Measurements from ENCODE around the gene RPL38.

The RPL38 gene

GRCh38 chr17:74245145-74245831 lies 41.8 kb downstream of the RPL38 start:
- H3K27me3 ChIP-seq (ENCODE audit: insufficient read depth, poor library complexity, severe bottlenecking): no peaks in the 10 kb centered on the region
- no peak overlapping the region for H3K27ac ChIP-seq (replicated peaks)
- no peak for DNase-seq (ENCODE audit: low read depth in 1 of 2, low spot score in 1 of 2)
- H3K4me3 ChIP-seq (replicated peaks; ENCODE audit: insufficient read depth, low read length): no peak overlapping the region
- no peak for TF ChIP-seq POLR2AphosphoS5 (IDR thresholded peaks at IDR 0.05; ENCODE audit: low read depth)
- no peak for TF ChIP-seq REST (IDR thresholded peaks at IDR 0.05; ENCODE audit: insufficient replicate concordance, low read depth)
- TF ChIP-seq SPI1 (IDR thresholded peaks at IDR 0.05; ENCODE audit: borderline replicate concordance, low read depth): no peak
- TF ChIP-seq CTCF (IDR thresholded peaks at IDR 0.05; ENCODE audit: insufficient read depth, low read length): no peak
- no peak for TF ChIP-seq GABPA (IDR thresholded peaks at IDR 0.05; ENCODE audit: low read depth)

- no peaks in the 10 kb centered on the region for H3K27me3 ChIP-seq (ENCODE audit: insufficient read depth, poor library complexity, severe bottlenecking)
- H3K27ac ChIP-seq (replicated peaks): no peak overlapping the region
- DNase-seq (ENCODE audit: low read depth in 1 of 2, low spot score in 1 of 2): no peak
- TF ChIP-seq GABPA (IDR thresholded peaks at IDR 0.05; ENCODE audit: low read depth): no peak
- TF ChIP-seq POLR2AphosphoS5 (IDR thresholded peaks at IDR 0.05; ENCODE audit: low read depth): no peak
- TF ChIP-seq SPI1 (IDR thresholded peaks at IDR 0.05; ENCODE audit: borderline replicate concordance, low read depth): no peak
- TF ChIP-seq REST (IDR thresholded peaks at IDR 0.05; ENCODE audit: insufficient replicate concordance, low read depth): no peak
- no peak for TF ChIP-seq CTCF (IDR thresholded peaks at IDR 0.05; ENCODE audit: insufficient read depth, low read length)
- H3K4me3 ChIP-seq (replicated peaks; ENCODE audit: insufficient read depth, low read length): no peak overlapping the region
Observed at GRCh38 chr17:74245871-74246270, 42.4 kb downstream of the RPL38 start.

GRCh38 chr17:74249590-74250270 lies 46.3 kb downstream of the RPL38 start:
- TF ChIP-seq GABPA (IDR thresholded peaks at IDR 0.05; ENCODE audit: low read depth): no peak
- no peak for TF ChIP-seq POLR2AphosphoS5 (IDR thresholded peaks at IDR 0.05; ENCODE audit: low read depth)
- TF ChIP-seq REST (IDR thresholded peaks at IDR 0.05; ENCODE audit: insufficient replicate concordance, low read depth): no peak
- no peak for TF ChIP-seq SPI1 (IDR thresholded peaks at IDR 0.05; ENCODE audit: borderline replicate concordance, low read depth)
- TF ChIP-seq CTCF (IDR thresholded peaks at IDR 0.05; ENCODE audit: insufficient read depth, low read length): no peak
- H3K27me3 ChIP-seq (ENCODE audit: insufficient read depth, poor library complexity, severe bottlenecking): no peaks in the 10 kb centered on the region
- DNase-seq (ENCODE audit: low read depth in 1 of 2, low spot score in 1 of 2): no peak
- H3K4me3 ChIP-seq (replicated peaks; ENCODE audit: insufficient read depth, low read length): no peak overlapping the region
- no peak overlapping the region for H3K27ac ChIP-seq (replicated peaks)

Measured in HL-60 (cell line).